ENCODE measurements around the gene RANBP9.

RANBP9 gene

GRCh38 chr6:13698715-13699114 lies 12.9 kb downstream of the RANBP9 start:
- H3K27ac ChIP-seq: no peak overlapping the region
- no peak for TF ChIP-seq CTCF (conservative IDR thresholded peaks at IDR 0.05)
- no peak for TF ChIP-seq ZFX (IDR thresholded peaks at IDR 0.05)

GRCh38 chr6:13697857-13698256 lies 13.8 kb downstream of the RANBP9 start:
- no peak overlapping the region for H3K27ac ChIP-seq
- TF ChIP-seq CTCF (conservative IDR thresholded peaks at IDR 0.05) (no peak), ZFX (IDR thresholded peaks at IDR 0.05) (no peak)

GRCh38 chr6:13696226-13696625 lies 15.4 kb downstream of the RANBP9 start:
- H3K27ac ChIP-seq: no peak overlapping the region

GRCh38 chr6:13695252-13695651 lies 16.4 kb downstream of the RANBP9 start:
- TF ChIP-seq CTCF (conservative IDR thresholded peaks at IDR 0.05) (no peak), ZFX (IDR thresholded peaks at IDR 0.05) (no peak)
- H3K27ac ChIP-seq: no peak overlapping the region

More at GRCh38 chr6:13696226-13696625, 15.4 kb downstream of the RANBP9 start:
- TF ChIP-seq CTCF (conservative IDR thresholded peaks at IDR 0.05) (no peak), ZFX (IDR thresholded peaks at IDR 0.05) (no peak)

GRCh38 chr6:13694562-13694961 lies 17.1 kb downstream of the RANBP9 start:
- no peak overlapping the region for H3K27ac ChIP-seq
- TF ChIP-seq CTCF (conservative IDR thresholded peaks at IDR 0.05) (no peak), ZFX (IDR thresholded peaks at IDR 0.05) (no peak)

- H3K27ac ChIP-seq: no peak overlapping the region
Observed at GRCh38 chr6:13689511-13690256, 22.0 kb downstream of the RANBP9 start.

More at GRCh38 chr6:13689511-13690256, 22.0 kb downstream of the RANBP9 start:
- TF ChIP-seq ZFX (IDR thresholded peaks at IDR 0.05) (no peak), CTCF (conservative IDR thresholded peaks at IDR 0.05) (no peak)

Data from C4-2B (cell line).